Testis (tissue), 2 donors: ENCODE data around the gene GUCD1.

Experiments used
- POLR2A ChIP-seq: fragments of 450-650 bp; IDR thresholded peaks from one replicate; pipeline ENCODE4 v1.6.1; 2017; ENCODE audit warnings: antibody characterized with exemption, mild to moderate bottlenecking, moderate library complexity
- TF ChIP-seq, protein P1 (sequence below), 3 experiments: fragments of 450-650 bp in 2 of 3; fragments of 200-600 bp in 1 of 3; sonication (generic) in 1 of 3; IDR thresholded peaks; one replicate each; pipeline ENCODE4 v1.5.1; 2016 to 2019; ENCODE audit warnings: antibody characterized with exemption in 3 of 3, mild to moderate bottlenecking in 2 of 3, moderate library complexity in 1 of 3

GRCh38 chr22:24526191-24526590 is 28.7 kb downstream of the GUCD1 start:
- TF ChIP-seq, protein P1, sequence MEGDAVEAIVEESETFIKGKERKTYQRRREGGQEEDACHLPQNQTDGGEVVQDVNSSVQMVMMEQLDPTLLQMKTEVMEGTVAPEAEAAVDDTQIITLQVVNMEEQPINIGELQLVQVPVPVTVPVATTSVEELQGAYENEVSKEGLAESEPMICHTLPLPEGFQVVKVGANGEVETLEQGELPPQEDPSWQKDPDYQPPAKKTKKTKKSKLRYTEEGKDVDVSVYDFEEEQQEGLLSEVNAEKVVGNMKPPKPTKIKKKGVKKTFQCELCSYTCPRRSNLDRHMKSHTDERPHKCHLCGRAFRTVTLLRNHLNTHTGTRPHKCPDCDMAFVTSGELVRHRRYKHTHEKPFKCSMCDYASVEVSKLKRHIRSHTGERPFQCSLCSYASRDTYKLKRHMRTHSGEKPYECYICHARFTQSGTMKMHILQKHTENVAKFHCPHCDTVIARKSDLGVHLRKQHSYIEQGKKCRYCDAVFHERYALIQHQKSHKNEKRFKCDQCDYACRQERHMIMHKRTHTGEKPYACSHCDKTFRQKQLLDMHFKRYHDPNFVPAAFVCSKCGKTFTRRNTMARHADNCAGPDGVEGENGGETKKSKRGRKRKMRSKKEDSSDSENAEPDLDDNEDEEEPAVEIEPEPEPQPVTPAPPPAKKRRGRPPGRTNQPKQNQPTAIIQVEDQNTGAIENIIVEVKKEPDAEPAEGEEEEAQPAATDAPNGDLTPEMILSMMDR (IDR thresholded peaks at IDR 0.05), result no peak
- no peak for TF ChIP-seq POLR2A
